ENCODE results near the gene METTL25B. TPM values are rescaled to one million over a fixed set of nuclear protein-coding genes. Genes with fewer than 3 reads are reported as not detected.

METTL25B gene
- total and polyA plus RNA-seq, 4 donors: 6.9 to 13.5 (median 11.5) TPM

DNA sequence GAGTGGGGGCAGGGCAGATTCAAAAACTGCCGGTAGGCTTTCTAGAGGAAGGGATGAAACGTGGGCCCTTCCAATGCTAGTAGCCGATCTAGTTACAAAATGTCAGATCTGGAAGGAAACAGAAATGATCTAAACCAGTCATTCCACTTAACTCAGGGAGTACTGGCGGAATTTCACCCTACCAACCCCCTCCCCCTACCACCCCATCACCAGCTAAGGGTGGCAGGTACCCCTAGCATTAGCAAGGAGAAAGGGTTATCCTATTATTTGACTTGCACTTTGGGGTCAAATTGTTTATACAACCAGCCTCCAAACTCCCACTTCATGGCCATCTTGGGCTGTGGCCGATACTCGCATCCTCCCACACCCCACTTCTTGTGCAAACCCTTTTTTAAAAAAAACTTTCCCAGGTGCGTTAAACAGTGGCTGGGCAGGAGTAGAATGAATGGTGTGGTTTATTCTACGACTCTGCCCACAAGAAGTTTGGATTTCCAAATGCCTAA lies 13.3 kb downstream of the METTL25B start:
- TF ChIP-seq RXRA (IDR thresholded peaks at IDR 0.05) (no peak), MAX (IDR thresholded peaks at IDR 0.05) (no peak), NR2F2 (IDR thresholded peaks at IDR 0.05) (no peak), YY1 (IDR thresholded peaks at IDR 0.05) (peak; percentile 27)
- TF ChIP-seq, protein P1, sequence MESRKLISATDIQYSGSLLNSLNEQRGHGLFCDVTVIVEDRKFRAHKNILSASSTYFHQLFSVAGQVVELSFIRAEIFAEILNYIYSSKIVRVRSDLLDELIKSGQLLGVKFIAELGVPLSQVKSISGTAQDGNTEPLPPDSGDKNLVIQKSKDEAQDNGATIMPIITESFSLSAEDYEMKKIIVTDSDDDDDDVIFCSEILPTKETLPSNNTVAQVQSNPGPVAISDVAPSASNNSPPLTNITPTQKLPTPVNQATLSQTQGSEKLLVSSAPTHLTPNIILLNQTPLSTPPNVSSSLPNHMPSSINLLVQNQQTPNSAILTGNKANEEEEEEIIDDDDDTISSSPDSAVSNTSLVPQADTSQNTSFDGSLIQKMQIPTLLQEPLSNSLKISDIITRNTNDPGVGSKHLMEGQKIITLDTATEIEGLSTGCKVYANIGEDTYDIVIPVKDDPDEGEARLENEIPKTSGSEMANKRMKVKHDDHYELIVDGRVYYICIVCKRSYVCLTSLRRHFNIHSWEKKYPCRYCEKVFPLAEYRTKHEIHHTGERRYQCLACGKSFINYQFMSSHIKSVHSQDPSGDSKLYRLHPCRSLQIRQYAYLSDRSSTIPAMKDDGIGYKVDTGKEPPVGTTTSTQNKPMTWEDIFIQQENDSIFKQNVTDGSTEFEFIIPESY (IDR thresholded peaks at IDR 0.05): no peak
- no peak overlapping the region for H3K9ac ChIP-seq (ENCODE audit: low read depth in 1 of 2, low read length in 2 of 2)
- DNase-seq (ENCODE audit: low spot score): no peak
- H3K4me1 ChIP-seq (ENCODE audit: control insufficient read depth in 4 of 4, insufficient read depth in 4 of 4, low read length in 3 of 4): peaks cover 3 to 34% (median 26%) of the 10 kb centered on the region in 4 donors
- H3K9me3 ChIP-seq (ENCODE audit: control insufficient read depth in 4 of 4, low read length in 3 of 4): no peaks in the 10 kb centered on the region
- peak overlapping the region; percentile 78 to 83 for H3K27ac ChIP-seq (ENCODE audit: low read depth in 1 of 2, low read length in 2 of 2)
- peaks cover 9 to 36% (median 26%) of the 10 kb centered on the region in 4 donors for H3K36me3 ChIP-seq (ENCODE audit: control insufficient read depth in 4 of 4, insufficient read depth in 3 of 4, low read depth in 1 of 4, low read length in 3 of 4)
- H3K27me3 ChIP-seq (ENCODE audit: control insufficient read depth in 4 of 4, insufficient read depth in 4 of 4, low read length in 3 of 4): no peaks in the 10 kb centered on the region
- 53% methylated on average over 8 of the region's 8 CpGs for whole genome bisulfite sequencing
- H3K4me3 ChIP-seq (ENCODE audit: low read depth in 1 of 3, low read length in 3 of 3): peak overlapping the region; percentile 20 to 37 (median 30)

DNA sequence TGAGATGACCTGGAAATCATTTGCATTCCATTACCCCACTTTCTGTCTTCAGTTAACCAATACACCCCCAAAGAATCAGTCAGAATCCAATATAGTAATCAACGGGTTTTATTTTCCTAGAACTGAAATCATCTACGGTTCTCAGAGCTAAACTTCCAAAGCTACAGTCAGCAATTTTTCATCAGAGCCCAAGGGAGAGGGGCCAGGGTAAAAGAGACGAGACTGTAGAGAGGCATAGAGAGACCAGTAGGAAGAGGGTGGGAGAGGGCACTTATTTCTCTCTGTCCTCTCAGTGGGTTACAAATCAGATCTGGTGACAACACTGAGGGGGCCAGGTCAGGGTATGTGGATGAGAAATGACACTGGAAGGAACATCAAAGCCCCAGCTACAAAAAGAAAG lies 13.7 kb downstream of the METTL25B start:
- no peak for DNase-seq (ENCODE audit: low spot score)
- Histone ChIP-seq H3K4me1 (ENCODE audit: control insufficient read depth in 4 of 4, insufficient read depth in 4 of 4, low read length in 3 of 4) (peaks cover 3 to 34% (median 26%) of the 10 kb centered on the region in 4 donors), H3K9me3 (ENCODE audit: control insufficient read depth in 4 of 4, low read length in 3 of 4) (no peaks in the 10 kb centered on the region), H3K36me3 (ENCODE audit: control insufficient read depth in 4 of 4, insufficient read depth in 3 of 4, low read depth in 1 of 4, low read length in 3 of 4) (peaks cover 5 to 32% (median 22%) of the 10 kb centered on the region in 4 donors), H3K27me3 (ENCODE audit: control insufficient read depth in 4 of 4, insufficient read depth in 4 of 4, low read length in 3 of 4) (no peaks in the 10 kb centered on the region), H3K27ac (ENCODE audit: low read depth in 1 of 2, low read length in 2 of 2) (peak overlapping the region; percentile 78 to 83), H3K4me3 (ENCODE audit: low read depth in 1 of 3, low read length in 3 of 3) (no peak overlapping the region), H3K9ac (ENCODE audit: low read depth in 1 of 2, low read length in 2 of 2) (no peak overlapping the region)
- no peak for TF ChIP-seq SP1 (IDR thresholded peaks at IDR 0.05)
- TF ChIP-seq, protein P1 (IDR thresholded peaks at IDR 0.05): no peak
- TF ChIP-seq, protein P2, sequence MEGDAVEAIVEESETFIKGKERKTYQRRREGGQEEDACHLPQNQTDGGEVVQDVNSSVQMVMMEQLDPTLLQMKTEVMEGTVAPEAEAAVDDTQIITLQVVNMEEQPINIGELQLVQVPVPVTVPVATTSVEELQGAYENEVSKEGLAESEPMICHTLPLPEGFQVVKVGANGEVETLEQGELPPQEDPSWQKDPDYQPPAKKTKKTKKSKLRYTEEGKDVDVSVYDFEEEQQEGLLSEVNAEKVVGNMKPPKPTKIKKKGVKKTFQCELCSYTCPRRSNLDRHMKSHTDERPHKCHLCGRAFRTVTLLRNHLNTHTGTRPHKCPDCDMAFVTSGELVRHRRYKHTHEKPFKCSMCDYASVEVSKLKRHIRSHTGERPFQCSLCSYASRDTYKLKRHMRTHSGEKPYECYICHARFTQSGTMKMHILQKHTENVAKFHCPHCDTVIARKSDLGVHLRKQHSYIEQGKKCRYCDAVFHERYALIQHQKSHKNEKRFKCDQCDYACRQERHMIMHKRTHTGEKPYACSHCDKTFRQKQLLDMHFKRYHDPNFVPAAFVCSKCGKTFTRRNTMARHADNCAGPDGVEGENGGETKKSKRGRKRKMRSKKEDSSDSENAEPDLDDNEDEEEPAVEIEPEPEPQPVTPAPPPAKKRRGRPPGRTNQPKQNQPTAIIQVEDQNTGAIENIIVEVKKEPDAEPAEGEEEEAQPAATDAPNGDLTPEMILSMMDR (IDR thresholded peaks at IDR 0.05; ENCODE audit: low read depth, low read length, missing input control): no peak
- TF ChIP-seq YY1 (IDR thresholded peaks at IDR 0.05): no peak
- TF ChIP-seq, protein P3, sequence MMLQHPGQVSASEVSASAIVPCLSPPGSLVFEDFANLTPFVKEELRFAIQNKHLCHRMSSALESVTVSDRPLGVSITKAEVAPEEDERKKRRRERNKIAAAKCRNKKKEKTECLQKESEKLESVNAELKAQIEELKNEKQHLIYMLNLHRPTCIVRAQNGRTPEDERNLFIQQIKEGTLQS (IDR thresholded peaks at IDR 0.05): no peak
- no peak for TF ChIP-seq HNF4G (IDR thresholded peaks at IDR 0.05)
- 84% methylated on average over 3 of the region's 3 CpGs for WGBS

DNA sequence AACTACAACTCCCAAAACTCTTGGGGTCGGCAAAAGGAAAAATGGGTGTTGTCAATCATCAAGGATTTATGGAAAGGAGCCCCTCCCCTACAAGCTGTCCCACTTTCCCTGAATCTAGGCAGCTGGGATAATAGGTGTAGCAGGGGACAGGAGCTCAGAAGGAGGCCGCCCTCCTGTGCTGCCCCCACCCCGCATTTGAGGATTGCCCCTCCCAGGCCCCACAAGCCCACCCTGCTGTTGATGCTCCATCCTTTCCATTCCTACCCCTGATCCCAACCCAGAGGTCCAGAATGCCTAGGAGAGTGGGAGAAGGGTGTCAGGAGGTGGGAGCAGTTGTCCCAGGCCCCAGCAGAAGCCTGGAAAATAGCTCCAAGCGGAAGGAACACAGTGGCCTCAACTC lies 14.5 kb downstream of the METTL25B start:
- WGBS: 96% methylated on average over 4 of the region's 4 CpGs
- H3K9ac ChIP-seq (ENCODE audit: low read depth in 1 of 2, low read length in 2 of 2): no peak overlapping the region
- no peaks in the 10 kb centered on the region for H3K9me3 ChIP-seq (ENCODE audit: control insufficient read depth in 4 of 4, low read length in 3 of 4)
- no peak for DNase-seq (ENCODE audit: low spot score)
- H3K36me3 ChIP-seq (ENCODE audit: control insufficient read depth in 4 of 4, insufficient read depth in 3 of 4, low read depth in 1 of 4, low read length in 3 of 4): peaks cover 5 to 25% (median 18%) of the 10 kb centered on the region in 4 donors
- no peak overlapping the region for H3K27ac ChIP-seq (ENCODE audit: low read depth in 1 of 2, low read length in 2 of 2)
- H3K4me1 ChIP-seq (ENCODE audit: control insufficient read depth in 4 of 4, insufficient read depth in 4 of 4, low read length in 3 of 4): peaks cover 3 to 40% (median 32%) of the 10 kb centered on the region in 4 donors
- H3K27me3 ChIP-seq (ENCODE audit: control insufficient read depth in 4 of 4, insufficient read depth in 4 of 4, low read length in 3 of 4): no peaks in the 10 kb centered on the region
- H3K4me3 ChIP-seq (ENCODE audit: low read depth in 1 of 3, low read length in 3 of 3): no peak overlapping the region
- TF ChIP-seq YY1 (IDR thresholded peaks at IDR 0.05) (no peak), EGR1 (IDR thresholded peaks at IDR 0.05; ENCODE audit: low read depth in 2 of 2) (no peak), JUND (IDR thresholded peaks at IDR 0.05) (no peak), HNF4G (IDR thresholded peaks at IDR 0.05) (no peak)
- TF ChIP-seq, protein P3 (IDR thresholded peaks at IDR 0.05): no peak

Data from liver (tissue), 9 donors.